Stimulated activated CD4-positive, alpha-beta T cell treated with anti-CD3 and anti-CD28 coated beads, Interleukin-12 subunit alpha, Interleukin-12 subunit beta, amount 100 ng/mL, for 4 hours (primary cell): ENCODE measurements around the gene TENT4A.
A peak's percentile ranks its signal among the peaks of the same experiment; 100 is the strongest.

ENCODE experiments used
- DNase-seq: peaks from one replicate; pipeline ENCODE4 v3.0.0-alpha.2; 2020

The TENT4A gene

DNA sequence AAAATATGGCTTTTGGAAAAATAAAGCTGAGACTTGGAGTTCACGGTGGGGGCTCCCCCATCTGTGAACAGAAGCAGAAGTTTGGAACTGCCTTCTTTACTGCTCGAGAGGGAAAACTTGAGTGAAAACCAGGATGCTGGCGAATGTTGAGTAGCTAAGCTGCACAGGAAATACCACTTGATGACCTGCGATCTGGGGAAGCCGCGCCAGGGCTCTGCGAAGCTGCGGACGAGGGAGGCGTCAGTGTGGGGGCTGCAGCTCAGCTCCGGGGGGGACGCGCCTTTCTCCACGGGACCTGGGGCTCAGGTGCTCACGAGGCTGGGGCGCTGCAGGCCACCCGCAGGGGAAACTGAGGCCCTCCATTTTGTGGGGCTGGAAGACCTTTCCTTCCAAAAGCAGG, 62.3 kb downstream of the TENT4A start:
- DNase-seq = no peak

DNA sequence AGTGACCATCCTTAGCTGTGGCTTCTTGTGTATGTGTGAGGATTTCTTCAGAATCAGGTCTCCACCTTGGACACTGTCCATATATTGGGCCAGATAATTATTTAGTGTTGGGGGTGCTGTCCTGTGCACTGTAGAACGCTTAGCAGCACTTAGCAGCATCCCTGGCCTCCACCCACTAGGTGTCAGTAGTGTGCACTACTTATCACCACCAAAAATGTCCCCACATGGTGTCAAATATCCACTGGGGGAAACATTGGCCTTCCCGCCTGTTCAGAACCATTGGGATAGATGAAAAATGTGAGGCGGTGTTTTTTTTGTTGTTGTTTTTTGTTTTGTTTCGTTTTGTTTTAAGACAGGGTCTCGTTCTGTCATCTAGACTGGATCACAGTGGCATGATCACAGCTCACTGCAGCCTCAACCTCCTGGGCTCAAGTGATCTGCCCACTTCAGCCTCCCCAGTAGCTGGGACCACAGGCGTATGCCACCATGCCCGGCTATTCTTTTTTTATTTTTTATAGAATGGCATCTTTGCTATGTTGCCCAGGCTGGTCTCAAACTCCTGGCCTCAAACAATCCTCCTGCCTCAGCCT, 67.7 kb downstream of the TENT4A start:
- peak; percentile 14 for DNase-seq

DNA sequence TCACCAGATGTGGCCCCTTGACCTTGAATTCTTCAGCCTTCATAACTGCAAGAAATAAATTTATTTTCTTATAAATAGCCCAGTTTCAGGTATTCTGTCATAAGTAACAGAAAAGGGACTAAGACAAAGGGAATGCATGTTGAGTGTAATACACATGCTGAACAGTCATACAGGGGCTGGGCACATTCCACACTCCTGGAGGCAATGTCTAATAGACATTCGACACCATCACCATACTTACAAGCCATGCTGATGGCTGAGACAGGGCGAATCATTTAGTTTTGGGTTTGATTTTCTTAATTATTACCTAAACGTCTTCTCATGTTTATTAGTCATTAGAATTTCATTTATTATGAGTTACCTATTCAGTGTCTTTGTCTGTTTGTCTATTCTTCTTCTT, 68.5 kb downstream of the TENT4A start:
- DNase-seq = no peak

DNA sequence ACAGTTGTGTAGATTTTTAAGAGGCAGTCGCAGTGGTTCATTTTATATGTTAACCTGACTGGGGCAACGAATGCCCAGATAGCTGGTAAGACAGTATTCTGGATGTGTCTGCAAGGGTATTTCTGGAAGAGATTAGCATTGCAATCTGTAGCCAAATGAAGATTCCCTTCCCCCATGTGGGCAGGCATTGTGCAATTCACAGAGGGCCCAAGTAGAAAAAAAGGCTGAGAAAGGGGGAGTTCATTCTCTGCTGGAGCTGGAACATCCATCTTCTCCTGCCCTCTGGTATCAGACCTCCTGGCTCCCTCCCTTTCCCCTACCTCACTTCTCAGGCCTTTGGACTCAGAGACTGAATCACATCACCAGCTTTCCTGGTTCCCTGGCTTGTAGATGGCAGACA, 70.6 kb downstream of the TENT4A start:
- no peak for DNase-seq

DNA sequence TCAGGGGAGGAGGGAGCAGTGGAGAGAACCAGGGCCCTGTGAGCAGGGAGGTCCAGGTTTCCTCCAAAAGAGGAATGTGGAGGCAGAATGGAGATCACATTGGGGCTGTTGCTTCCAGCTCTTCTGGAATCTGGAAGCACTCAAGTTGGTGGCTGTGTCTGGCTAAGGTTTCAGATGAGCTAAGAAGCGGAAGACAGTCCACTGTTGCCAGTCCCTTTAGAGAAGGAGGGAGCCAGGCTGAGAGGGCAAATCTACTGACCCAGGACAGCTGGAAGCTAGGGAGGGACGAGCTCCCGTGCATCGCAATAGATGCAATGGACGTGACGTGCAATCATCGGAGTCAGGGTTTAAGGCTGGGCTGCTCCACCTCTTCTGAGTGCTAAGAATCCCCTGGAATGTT, 71.2 kb downstream of the TENT4A start:
- no peak for DNase-seq

GRCh38 chr5:6785161-6785860, 72.1 kb downstream of the TENT4A start:
- no peak for DNase-seq

DNA sequence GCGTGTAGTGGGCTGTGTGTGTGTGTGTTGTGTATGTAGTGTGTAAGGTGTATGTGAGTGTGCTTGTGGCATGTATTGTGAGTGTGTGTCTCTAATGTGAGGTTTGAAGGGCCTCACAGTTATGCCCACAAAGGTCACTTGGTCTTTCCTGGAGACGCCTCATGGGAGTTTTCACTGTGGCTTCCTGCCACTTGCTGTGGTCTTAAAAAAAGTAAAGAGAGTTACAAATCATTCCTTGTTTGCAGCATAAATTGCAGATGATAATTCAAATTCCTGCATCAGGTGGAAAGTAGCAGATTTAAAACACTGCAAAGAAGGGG, 72.6 kb downstream of the TENT4A start:
- no peak for DNase-seq

- no peak for DNase-seq
Observed at GRCh38 chr5:6786786-6787495, 73.7 kb downstream of the TENT4A start.

- DNase-seq = no peak
Observed at GRCh38 chr5:6787941-6788340, 74.7 kb downstream of the TENT4A start.

GRCh38 chr5:6788439-6788838, 75.2 kb downstream of the TENT4A start:
- DNase-seq = no peak

DNA sequence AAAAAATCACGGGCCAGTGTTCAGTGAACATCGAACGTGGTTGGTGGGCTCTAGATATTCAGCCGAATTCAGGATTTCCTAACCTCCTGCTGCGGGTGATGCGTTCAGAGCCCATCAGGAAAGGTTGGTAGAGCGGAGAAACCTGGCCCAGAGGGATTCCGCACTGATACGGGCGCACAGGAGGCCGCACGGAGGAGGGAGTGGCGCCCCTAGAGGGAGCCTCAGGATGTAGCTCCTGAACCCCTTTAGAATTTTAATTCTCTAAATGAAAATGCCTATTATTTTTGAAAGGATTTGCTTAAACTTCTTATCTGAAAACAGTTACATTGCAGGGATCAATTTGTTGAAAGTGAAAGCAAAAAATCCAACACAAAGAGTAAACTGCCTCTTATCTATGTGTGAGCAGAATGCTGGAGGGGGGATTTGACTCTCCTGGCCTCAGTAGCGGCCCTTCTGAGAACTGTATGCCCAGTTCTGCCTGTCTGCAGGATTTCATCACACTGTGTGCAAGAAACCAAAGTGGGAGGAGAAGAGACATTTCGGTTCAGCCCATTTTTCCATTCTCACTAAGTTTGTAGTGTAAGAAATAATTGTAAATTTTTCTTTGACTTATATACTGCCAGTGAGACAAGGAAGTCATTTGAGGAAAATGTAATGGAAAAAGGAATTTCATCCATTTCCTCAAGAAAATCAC, 75.9 kb downstream of the TENT4A start:
- DNase-seq = no peak

DNA sequence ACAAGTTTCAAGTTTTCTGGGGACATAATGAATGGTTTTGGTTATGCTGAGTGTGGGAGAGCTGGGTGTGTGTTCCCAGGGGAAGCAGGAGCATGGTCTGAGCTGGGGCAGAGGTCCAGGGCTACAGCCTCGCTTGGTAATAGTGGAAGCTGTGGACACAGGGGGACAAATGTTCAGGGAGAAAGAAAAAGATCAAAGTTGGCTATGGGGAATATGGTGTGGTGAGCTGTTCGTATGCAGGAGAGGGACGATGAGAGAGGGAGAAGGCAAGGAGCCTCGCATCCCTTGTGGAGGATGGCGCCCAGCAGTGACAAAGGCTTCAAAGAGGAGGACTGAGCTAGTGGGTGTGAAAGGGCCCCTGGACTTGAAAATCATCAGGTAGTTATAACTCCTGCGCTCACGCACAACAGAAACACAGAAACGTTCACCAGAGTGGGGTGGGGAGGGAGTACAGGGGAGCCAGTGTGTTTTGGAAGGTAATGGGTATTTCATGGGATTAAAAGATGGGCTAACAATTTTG, 77.2 kb downstream of the TENT4A start:
- no peak for DNase-seq

GRCh38 chr5:6791031-6791430, 77.8 kb downstream of the TENT4A start:
- no peak for DNase-seq

DNA sequence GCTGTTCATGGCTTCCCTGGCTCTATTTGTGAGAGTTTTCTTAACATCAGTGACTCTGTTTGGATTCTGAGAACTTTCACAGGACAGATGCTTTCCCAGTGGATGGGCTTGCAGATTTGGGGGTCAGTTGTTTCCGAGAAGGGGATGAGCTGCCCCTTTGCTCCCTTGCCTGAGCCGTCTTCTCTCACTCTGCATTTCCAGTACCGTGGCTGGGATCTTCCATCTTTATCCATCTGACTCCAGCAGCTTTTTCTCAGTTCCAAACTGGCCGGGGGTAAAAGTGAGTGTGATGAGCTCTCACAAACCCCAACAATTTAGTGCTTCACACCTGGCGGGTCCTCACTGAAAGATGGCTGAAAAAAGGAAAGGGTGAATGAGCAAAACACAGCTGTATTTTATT, 79.1 kb downstream of the TENT4A start:
- DNase-seq = no peak

- DNase-seq = no peak
Observed at GRCh38 chr5:6792911-6793471, 79.8 kb downstream of the TENT4A start.

GRCh38 chr5:6801236-6801635, 88.0 kb downstream of the TENT4A start:
- no peak for DNase-seq

DNA sequence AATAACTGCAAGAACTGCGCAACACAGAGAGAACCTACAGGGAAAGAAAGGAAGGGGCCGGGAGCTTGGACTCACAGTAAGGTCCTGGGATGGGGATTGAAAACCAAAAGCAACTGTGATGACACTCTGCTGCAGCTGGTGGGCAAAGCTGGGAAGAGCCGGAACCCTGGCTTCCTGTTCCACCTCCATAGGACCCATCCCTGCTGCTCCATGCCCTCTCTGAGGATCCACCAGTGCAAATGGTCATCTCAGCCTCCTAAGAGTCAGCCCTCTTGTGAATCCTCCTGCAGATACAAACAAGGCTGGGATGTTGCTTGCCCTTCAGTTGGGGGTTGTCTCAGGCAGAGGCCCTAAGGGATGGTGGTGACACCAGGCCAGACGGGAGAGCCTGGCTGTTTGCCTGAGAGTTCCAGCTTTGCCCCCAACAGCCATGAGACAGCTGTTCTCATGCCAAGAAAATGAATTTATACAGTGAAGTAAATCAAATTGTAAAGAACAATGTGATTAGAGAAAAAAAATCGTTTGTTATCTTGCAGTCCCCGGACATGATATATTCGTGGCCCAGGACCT, 90.8 kb downstream of the TENT4A start:
- DNase-seq = no peak

- DNase-seq = no peak
Observed at GRCh38 chr5:6804766-6805501, 91.7 kb downstream of the TENT4A start.

DNA sequence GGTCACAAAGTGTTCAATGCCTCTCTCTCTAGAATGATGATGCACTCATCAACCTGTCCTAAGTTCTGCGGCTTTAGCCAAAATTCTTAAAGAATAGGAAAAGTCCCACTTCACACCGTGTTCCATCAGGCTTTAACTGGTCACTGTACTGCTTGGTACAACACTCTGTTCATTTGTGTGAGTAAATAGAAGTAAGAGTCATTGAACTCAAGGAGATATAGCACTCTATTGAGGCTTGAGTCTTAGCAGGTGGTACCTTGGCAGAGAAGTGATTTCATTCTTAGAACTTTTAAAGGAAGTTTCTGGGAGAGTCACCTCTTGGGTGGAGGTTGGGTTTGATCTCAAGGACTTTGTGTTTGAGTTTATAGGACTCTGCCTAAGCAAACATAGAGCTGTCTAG, 92.6 kb downstream of the TENT4A start:
- no peak for DNase-seq
